Measurements from ENCODE around the gene KIF16B.

- no peak for TF ChIP-seq ESRRG (CRISPR knock-in tag; IDR thresholded peaks at IDR 0.05)
- TF ChIP-seq ARNTL (CRISPR knock-in tag; IDR thresholded peaks at IDR 0.05; ENCODE audit: borderline replicate concordance, low read depth) = no peak
- no peak for TF ChIP-seq TOX (CRISPR knock-in tag; IDR thresholded peaks at IDR 0.05; ENCODE audit: borderline replicate concordance)
- no peak for TF ChIP-seq OSR1 (CRISPR knock-in tag; IDR thresholded peaks at IDR 0.05)
- no peak for TF ChIP-seq TSHZ2 (CRISPR knock-in tag; IDR thresholded peaks at IDR 0.05)
- no peak for TF ChIP-seq PATZ1 (CRISPR knock-in tag; IDR thresholded peaks at IDR 0.05; ENCODE audit: borderline replicate concordance)
- no peak for TF ChIP-seq PPARA (CRISPR knock-in tag; IDR thresholded peaks at IDR 0.05; ENCODE audit: borderline replicate concordance)
- TF ChIP-seq CSRNP3 (CRISPR knock-in tag; IDR thresholded peaks at IDR 0.05) = no peak
Measured at GRCh38 chr20:16295534-16295933, 277.7 kb downstream of the KIF16B start.

All from SK-N-SH treated with all-trans-retinoic acid at 6 μM for 48 hours (cell line).